Fibroblast of the aortic adventitia (primary cell): ENCODE data around the gene ABCA2. TPM values are rescaled to one million over a fixed set of nuclear protein-coding genes. Genes with fewer than 3 reads are reported as not detected.
"Not testable (repeated sequence)": the region's sequence is repeated elsewhere in the genome, so short reads cannot be mapped to it uniquely, and the experiment has no call there.

ENCODE experiments used
- DNase-seq: peaks from one replicate; pipeline ENCODE4 v3.0.0-alpha.2; 2010; ENCODE audit warnings: low read depth
- H3K4me3 ChIP-seq: 2 replicates; pipeline ENCODE4 v1.5.1; 2011; ENCODE audit warnings: low read depth, mild to moderate bottlenecking, control low read depth, low read length, moderate library complexity
- total RNA-seq: library from RNA; depleted of rRNA; stranded (reverse); fragments of >200 nt; gene quantifications from 2 replicates; pipeline ENCODE4 v1.2.3, GENCODE V29; 2012; ENCODE audit warnings: low replicate concordance
- TF ChIP-seq, protein P1 (sequence below): IDR thresholded peaks from 2 replicates; pipeline ENCODE4 v1.5.1; 2011; ENCODE audit warnings: mild to moderate bottlenecking, low read length, control low read depth, inconsistent platforms; ENCODE audit not compliant: insufficient read depth

ABCA2 gene
- total RNA-seq, 1 donor = 21.0 TPM

DNA sequence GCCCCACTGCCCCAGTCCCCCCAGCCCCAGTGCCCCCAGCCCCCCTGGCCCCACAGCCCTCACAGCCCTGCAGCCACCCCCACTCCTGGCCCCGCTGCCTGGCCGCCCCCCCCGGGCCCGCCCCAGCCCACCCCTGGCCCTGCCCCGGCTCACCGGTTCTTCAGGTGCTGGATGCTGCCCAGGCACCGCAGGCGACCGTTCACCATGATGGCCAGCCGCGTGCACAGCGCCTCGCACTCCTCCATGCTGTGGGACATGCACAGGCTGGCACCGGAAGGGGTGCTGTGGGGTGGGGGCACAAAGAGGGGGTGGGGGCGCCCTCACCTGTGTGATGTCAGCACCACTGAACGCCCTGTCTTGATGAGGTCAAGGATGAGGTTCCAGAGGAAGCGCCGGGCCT is 18.8 kb downstream of the ABCA2 start:
- no peak for DNase-seq
- TF ChIP-seq, protein P1, sequence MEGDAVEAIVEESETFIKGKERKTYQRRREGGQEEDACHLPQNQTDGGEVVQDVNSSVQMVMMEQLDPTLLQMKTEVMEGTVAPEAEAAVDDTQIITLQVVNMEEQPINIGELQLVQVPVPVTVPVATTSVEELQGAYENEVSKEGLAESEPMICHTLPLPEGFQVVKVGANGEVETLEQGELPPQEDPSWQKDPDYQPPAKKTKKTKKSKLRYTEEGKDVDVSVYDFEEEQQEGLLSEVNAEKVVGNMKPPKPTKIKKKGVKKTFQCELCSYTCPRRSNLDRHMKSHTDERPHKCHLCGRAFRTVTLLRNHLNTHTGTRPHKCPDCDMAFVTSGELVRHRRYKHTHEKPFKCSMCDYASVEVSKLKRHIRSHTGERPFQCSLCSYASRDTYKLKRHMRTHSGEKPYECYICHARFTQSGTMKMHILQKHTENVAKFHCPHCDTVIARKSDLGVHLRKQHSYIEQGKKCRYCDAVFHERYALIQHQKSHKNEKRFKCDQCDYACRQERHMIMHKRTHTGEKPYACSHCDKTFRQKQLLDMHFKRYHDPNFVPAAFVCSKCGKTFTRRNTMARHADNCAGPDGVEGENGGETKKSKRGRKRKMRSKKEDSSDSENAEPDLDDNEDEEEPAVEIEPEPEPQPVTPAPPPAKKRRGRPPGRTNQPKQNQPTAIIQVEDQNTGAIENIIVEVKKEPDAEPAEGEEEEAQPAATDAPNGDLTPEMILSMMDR = no peak
- no peak overlapping the region for H3K4me3 ChIP-seq

DNA sequence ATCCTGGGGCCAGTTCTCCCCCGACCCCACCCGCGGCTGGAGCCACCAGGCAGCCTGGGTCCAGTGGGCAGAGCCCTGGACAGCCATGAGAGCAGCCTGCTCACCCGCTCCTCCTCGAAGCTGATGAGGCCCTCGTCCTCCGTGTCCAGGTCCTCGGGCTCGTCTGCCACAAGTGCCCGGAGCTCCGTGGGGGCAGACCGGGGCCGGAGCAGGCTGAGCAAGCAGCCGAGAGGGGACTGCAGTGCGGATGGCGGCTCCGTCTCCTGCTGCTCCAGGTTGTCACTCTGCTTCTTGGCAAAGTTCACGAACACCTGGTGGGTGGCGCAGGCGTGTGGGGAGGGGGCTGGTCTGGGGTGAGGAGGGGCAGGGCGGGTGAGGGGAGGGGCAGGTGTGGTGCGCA is 19.7 kb downstream of the ABCA2 start:
- TF ChIP-seq, protein P1 = no peak
- no peak for DNase-seq

DNA sequence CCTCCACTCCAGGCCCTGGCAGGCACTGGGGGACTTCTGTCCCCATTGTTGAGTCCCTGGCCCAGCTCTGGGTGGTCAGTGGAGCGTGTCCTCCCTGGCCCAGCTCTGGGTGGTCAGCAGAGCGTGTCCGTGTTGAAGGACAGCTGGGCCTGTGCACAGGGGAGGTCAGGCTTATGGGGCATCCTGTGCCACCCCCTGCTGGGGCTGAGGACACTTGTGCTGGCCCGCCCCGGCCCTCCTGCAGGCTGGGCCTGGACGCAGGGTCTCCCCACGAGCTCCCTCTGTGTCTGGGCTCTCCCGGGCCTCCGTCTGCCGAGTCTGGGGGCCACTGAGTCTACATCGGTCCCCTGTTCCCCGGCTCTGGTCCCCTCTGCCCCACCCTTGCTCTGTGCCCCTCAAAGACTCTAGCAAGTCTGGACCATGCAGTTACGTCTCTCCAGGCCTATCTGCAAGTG is 20.2 kb downstream of the ABCA2 start:
- TF ChIP-seq, protein P1 = no peak
- no peak overlapping the region for H3K4me3 ChIP-seq
- DNase-seq = no peak

More for the DNA sequence above, 19.7 kb downstream of the ABCA2 start:
- H3K4me3 ChIP-seq = no peak overlapping the region

DNA sequence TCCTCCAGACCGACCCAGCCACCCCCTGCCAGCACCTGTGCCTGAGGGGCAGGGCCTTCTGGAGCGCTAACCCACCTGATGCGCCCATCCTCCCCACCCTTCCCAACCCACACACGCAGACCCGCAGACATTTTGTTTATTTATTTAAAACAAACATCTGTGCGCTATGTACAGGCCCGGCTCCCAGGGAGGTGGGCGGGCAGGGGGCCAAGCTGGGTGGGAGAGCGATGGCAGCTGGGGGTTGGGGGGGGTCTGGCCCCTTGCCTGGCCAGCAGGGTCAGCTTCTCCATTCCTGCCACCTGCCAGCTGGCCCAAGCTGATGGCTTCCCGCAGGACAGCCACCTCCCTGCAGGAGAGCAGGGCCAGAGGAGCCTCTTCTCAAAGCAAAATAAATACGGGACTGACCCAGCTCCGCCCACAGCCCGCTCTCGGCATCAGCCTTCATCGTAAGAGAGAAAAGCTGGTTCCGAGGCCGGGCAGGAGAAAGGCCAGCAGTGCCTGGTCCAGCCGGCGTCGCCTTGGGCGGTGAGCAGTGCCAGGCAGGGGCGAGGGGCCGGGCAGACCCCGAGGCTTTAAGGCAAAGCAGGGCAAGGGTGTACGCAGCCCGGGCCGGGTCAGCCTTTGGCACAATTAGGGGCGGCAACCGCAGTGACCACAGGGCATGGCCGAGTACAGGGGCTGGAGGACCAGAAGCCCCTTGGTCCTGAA is 20.8 kb downstream of the ABCA2 start:
- no peak overlapping the region for H3K4me3 ChIP-seq
- no peak for DNase-seq

DNA sequence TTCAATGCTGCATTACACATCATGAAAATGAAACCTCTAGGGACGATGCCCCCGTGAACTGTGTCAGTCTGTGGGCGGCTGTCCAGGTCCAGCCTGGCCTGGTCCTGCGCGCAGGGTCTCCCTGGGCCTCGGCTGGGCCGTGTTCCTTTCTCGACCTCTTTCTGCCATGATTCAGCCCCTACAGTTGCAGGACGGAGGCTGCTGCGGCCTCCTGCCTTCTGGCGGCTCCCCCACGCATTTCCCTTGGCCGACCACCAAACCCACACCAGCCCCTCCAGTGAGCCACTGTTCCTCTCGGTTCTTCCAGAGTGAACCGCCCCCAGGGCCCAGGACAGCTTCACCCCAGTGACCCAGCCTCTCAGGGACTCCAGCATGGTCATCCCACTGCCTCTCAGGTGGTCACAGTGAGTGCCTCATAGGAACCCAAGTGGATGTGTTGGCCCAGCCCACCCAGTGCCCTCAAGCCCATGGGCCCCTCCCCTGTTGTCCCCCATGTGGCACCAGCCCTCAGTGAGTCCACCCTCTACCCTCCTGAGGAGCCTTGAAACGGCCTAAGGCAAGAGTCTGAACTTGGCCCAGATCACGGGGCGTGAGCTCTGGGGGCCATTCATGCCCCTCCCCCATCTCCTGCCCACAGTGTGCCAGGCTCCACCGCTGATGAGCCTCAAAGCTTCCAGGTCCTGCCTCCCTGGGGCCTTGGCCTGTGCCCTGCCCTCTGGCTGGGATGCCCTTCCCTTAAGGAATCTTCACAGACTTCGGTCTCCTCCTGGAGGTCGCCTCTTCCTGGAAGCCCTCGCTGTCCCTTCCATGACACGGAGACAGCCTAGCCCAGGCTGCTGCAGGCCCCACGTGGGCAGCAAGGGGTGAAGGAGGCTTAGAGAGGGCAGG is 21.7 kb downstream of the ABCA2 start:
- H3K4me3 ChIP-seq = no peak overlapping the region
- DNase-seq = no peak
- TF ChIP-seq, protein P1 = no peak

More for the DNA sequence above, 20.8 kb downstream of the ABCA2 start:
- TF ChIP-seq, protein P1 = no peak

DNA sequence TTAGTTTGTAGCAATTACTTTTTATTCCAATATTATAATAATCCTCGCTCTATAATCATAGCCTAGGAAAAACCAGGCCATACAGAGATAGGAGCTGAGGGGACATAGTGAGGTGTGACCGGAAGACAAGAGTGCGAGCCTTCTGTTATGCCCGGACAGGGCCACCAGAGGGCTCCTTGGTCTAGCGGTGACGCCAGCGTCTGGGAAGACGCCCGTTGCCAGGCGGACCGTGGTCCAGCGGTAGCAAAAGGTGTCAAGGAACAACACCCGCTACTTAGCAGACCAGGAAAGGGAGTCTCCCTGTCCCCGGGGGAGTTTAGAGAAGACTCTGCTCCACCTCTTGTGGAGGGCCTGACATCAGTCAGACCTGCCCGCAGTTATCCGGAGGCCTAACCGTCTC is 23.8 kb downstream of the ABCA2 start:
- H3K4me3 ChIP-seq, DNase-seq: not testable (repeated sequence)

DNA sequence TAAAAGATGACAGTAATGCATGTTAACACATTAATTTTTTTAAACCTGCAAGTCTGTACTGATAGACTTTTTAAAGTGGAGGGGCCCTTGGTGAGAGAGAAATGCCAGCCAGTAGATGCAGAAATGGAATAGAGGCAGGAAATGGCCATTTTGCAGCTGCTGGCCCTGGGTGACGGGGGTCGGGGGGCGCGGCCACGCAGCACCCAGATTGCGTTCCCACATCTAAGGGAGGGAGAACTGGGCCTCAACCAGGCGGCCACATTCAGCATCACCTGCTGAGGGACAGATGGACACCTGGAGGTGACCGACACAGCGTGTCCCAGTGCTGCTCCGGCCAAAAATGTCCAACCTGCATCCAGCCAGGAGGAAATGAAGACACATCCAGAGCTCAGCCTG is 25.4 kb downstream of the ABCA2 start:
- TF ChIP-seq, protein P1 = no peak
- DNase-seq = no peak
- H3K4me3 ChIP-seq = no peak overlapping the region
